Vagina (tissue), 2 donors: ENCODE results near the gene CRIP2. TPM values are rescaled to one million over a fixed set of nuclear protein-coding genes. Genes with fewer than 3 reads are reported as not detected.

Experiments
- DNase-seq, 2 donors: peaks; one replicate each; pipeline ENCODE4 v3.0.0-alpha.2; 2017; ENCODE audit errors: extremely low spot score in 2 of 2
- H3K27ac ChIP-seq: fragments of 200-600 bp; sonication (generic); one replicate; pipeline ENCODE4 v1.5.1; 2019
- H3K27me3 ChIP-seq: fragments of 200-600 bp; sonication (generic); one replicate; pipeline ENCODE4 v1.5.1; 2019
- H3K36me3 ChIP-seq, 2 donors: fragments of 200-600 bp; sonication (generic); one replicate each; pipeline ENCODE4 v1.5.1; 2017 to 2019
- H3K4me1 ChIP-seq: fragments of 200-600 bp; sonication (generic); one replicate; pipeline ENCODE4 v1.5.1; 2019
- H3K4me3 ChIP-seq, 2 donors: fragments of 200-600 bp; sonication (generic); 1 replicate in 1 of 2; 2 replicates in 1 of 2; pipeline ENCODE4 v1.5.1; 2016 to 2019
- H3K9me3 ChIP-seq: fragments of 200-600 bp; sonication (generic); one replicate; pipeline ENCODE4 v1.5.1; 2019
- POLR2A ChIP-seq, 2 donors: fragments of 450-650 bp; IDR thresholded peaks; one replicate each; pipeline ENCODE4 v1.6.1; 2017; ENCODE audit warnings: antibody characterized with exemption in 2 of 2, mild to moderate bottlenecking in 2 of 2, moderate library complexity in 2 of 2
- POLR2AphosphoS5 ChIP-seq, 2 donors: sonication (generic); formaldehyde crosslinking; IDR thresholded peaks; one replicate each; pipeline ENCODE4 v1.9.0; 2017; ENCODE audit warnings: antibody characterized with exemption in 2 of 2, mild to moderate bottlenecking in 2 of 2, low read depth in 1 of 2; ENCODE audit not compliant: insufficient read depth in 1 of 2
- intact Hi-C: fragments of 100-400 bp; cut with DNase I; formaldehyde crosslinking; loops from one replicate; pipeline ENCODE4 v1.15.1; 2023
- total RNA-seq: library from RNA; depleted of rRNA; stranded (reverse); fragments of >200 nt; gene quantifications from one replicate; pipeline ENCODE4 v1.2.3, GENCODE V29; 2016
- TF ChIP-seq, protein P1 (sequence below), 3 experiments: fragments of 450-650 bp in 2 of 3; fragments of 200-600 bp in 1 of 3; sonication (generic) in 1 of 3; IDR thresholded peaks; one replicate each; pipeline ENCODE4 v1.5.1; 2017 to 2019; ENCODE audit warnings: antibody characterized with exemption in 3 of 3, mild to moderate bottlenecking in 2 of 3, moderate library complexity in 2 of 3

Gene CRIP2
- total RNA-seq, 1 donor from 2014 or later, result 126 TPM

GRCh38 chr14:105525861-105526775 is 51.5 kb downstream of the CRIP2 start, which contains the start of gene TMEM121:
TMEM121 (plus strand) TSS chr14:105526583; CDS start chr14:105528835, 2,252 bp downstream.
- H3K27me3 ChIP-seq, result no peaks in the 10 kb centered on the region
- intact Hi-C loops, result loop anchor here (10.0 kb wide), 1 partner anchor 81 kb away; no protein-coding TSS in a partner anchor
- peak within 1 kb of the TSS; percentile 44 for H3K27ac ChIP-seq
- no peak for TF ChIP-seq POLR2AphosphoS5 (IDR thresholded peaks at IDR 0.05; ENCODE audit: insufficient read depth in 1 of 2, low read depth in 1 of 2)
- TF ChIP-seq, protein P1, sequence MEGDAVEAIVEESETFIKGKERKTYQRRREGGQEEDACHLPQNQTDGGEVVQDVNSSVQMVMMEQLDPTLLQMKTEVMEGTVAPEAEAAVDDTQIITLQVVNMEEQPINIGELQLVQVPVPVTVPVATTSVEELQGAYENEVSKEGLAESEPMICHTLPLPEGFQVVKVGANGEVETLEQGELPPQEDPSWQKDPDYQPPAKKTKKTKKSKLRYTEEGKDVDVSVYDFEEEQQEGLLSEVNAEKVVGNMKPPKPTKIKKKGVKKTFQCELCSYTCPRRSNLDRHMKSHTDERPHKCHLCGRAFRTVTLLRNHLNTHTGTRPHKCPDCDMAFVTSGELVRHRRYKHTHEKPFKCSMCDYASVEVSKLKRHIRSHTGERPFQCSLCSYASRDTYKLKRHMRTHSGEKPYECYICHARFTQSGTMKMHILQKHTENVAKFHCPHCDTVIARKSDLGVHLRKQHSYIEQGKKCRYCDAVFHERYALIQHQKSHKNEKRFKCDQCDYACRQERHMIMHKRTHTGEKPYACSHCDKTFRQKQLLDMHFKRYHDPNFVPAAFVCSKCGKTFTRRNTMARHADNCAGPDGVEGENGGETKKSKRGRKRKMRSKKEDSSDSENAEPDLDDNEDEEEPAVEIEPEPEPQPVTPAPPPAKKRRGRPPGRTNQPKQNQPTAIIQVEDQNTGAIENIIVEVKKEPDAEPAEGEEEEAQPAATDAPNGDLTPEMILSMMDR (IDR thresholded peaks at IDR 0.05), result no peak
- no peak for TF ChIP-seq POLR2A (IDR thresholded peaks at IDR 0.05)
- H3K36me3 ChIP-seq, result no peaks in the 10 kb centered on the region
- H3K4me3 ChIP-seq, result peak within 1 kb of the TSS; percentile 67 to 76
- DNase-seq, result no peak
- H3K4me1 ChIP-seq, result peaks cover 30% of the 10 kb centered on the region
- H3K9me3 ChIP-seq, result no peaks in the 10 kb centered on the region

GRCh38 chr14:105526776-105527380 is 52.3 kb downstream of the CRIP2 start:
- no peak for TF ChIP-seq POLR2A (IDR thresholded peaks at IDR 0.05)
- Histone ChIP-seq H3K27ac (peak overlapping the region; percentile 44), H3K27me3 (no peaks in the 10 kb centered on the region)

GRCh38 chr14:105527381-105527825 is 52.8 kb downstream of the CRIP2 start:
- Histone ChIP-seq H3K4me1 (peaks cover 30% of the 10 kb centered on the region), H3K27ac (peak overlapping the region; percentile 56), H3K9me3 (no peaks in the 10 kb centered on the region), H3K4me3 (peak overlapping the region; percentile 67 to 76), H3K27me3 (no peaks in the 10 kb centered on the region), H3K36me3 (no peaks in the 10 kb centered on the region)
- DNase-seq, result no peak
- TF ChIP-seq, protein P1 (IDR thresholded peaks at IDR 0.05), result no peak
- intact Hi-C loops, result loop anchor here (10.0 kb wide), 1 partner anchor 83 kb away; no protein-coding TSS in a partner anchor

More at GRCh38 chr14:105526776-105527380, 52.3 kb downstream of the CRIP2 start:
- intact Hi-C loops, result loop anchor here (10.0 kb wide), 1 partner anchor 82 kb away; no protein-coding TSS in a partner anchor
- no peak for DNase-seq
- Histone ChIP-seq H3K9me3 (no peaks in the 10 kb centered on the region), H3K4me1 (peaks cover 30% of the 10 kb centered on the region), H3K36me3 (no peaks in the 10 kb centered on the region), H3K4me3 (peak overlapping the region; percentile 67 to 76)

GRCh38 chr14:105527826-105528585 is 53.4 kb downstream of the CRIP2 start:
- intact Hi-C loops, result loop anchor here (10.0 kb wide), 1 partner anchor 83 kb away; no protein-coding TSS in a partner anchor
- TF ChIP-seq POLR2A (IDR thresholded peaks at IDR 0.05), result no peak
- TF ChIP-seq, protein P1 (IDR thresholded peaks at IDR 0.05), result peak; percentile 71 to 88 (median 74)
- TF ChIP-seq POLR2AphosphoS5 (IDR thresholded peaks at IDR 0.05; ENCODE audit: insufficient read depth in 1 of 2, low read depth in 1 of 2), result peak in 1 of 2 donors; percentile 59
- Histone ChIP-seq H3K4me1 (peaks cover 30% of the 10 kb centered on the region), H3K9me3 (no peaks in the 10 kb centered on the region), H3K27ac (peak overlapping the region; percentile 56), H3K36me3 (no peaks in the 10 kb centered on the region), H3K4me3 (peak overlapping the region; percentile 67 to 76), H3K27me3 (no peaks in the 10 kb centered on the region)
- DNase-seq, result no peak
